PC-9 (cell line): ENCODE results near the gene GRIN3A. TPM values are rescaled to one million over a fixed set of nuclear protein-coding genes. Genes with fewer than 3 reads are reported as not detected.

Experiments
- BruUV-seq: library from RNA; stranded (reverse); fragments of 400-500 nt; replicated peaks from 2 replicates; lab custom pipeline; 2021; lab: Mats Ljungman, UMichigan
- CTCF ChIA-PET: fragments of 300-600 bp; sonication (Branson Sonifier 250); formaldehyde crosslinking; loops from one replicate; lab custom pipeline; 2022; ENCODE audit warnings: antibody characterized with exemption; lab: Charles Lee
- POLR2A ChIA-PET: fragments of 300-600 bp; sonication (Branson Sonifier 250); formaldehyde crosslinking; loops from one replicate; lab custom pipeline; 2022; ENCODE audit warnings: antibody characterized with exemption; ENCODE audit not compliant: unreplicated experiment; lab: Charles Lee
- DNase-seq, 2 experiments: peaks; one replicate each; pipeline versions ENCODE4 v3.0.0 to v3.0.0-alpha.2; 2015 to 2022; ENCODE audit warnings: mixed read lengths in 1 of 2
- H2AFZ ChIP-seq: fragments of 200-600 bp; sonication (generic); 2 replicates; pipeline ENCODE4 v1.8.1; 2017; ENCODE audit warnings: antibody characterized with exemption
- H3F3A ChIP-seq: fragments of 200-600 bp; sonication (generic); 2 replicates; pipeline ENCODE4 v1.8.1; 2017; ENCODE audit warnings: antibody characterized with exemption, mild to moderate bottlenecking, low read depth; ENCODE audit not compliant: insufficient read depth
- H3K27ac ChIP-seq: fragments of 200-600 bp; sonication (generic); 2 replicates; pipeline ENCODE4 v1.6.1; 2016; ENCODE audit warnings: mixed run types
- H3K27me3 ChIP-seq: fragments of 200-600 bp; sonication (generic); 2 replicates; pipeline ENCODE4 v1.6.1; 2016; ENCODE audit warnings: low read depth, mixed run types; ENCODE audit not compliant: insufficient read depth
- H3K36me3 ChIP-seq: fragments of 200-600 bp; sonication (generic); 2 replicates; pipeline ENCODE4 v1.6.1; 2016; ENCODE audit warnings: low read depth, mixed run types
- H3K4me1 ChIP-seq: fragments of 200-600 bp; sonication (generic); replicated peaks from 2 replicates; pipeline ENCODE4 v1.6.1; 2016; ENCODE audit warnings: mixed run types; ENCODE audit not compliant: insufficient read depth
- H3K4me2 ChIP-seq: fragments of 200-600 bp; sonication (generic); 2 replicates; pipeline ENCODE4 v1.6.1; 2017; ENCODE audit warnings: mixed run types
- H3K4me3 ChIP-seq: fragments of 200-600 bp; sonication (generic); 2 replicates; pipeline ENCODE4 v1.6.1; 2016; ENCODE audit warnings: mixed run types
- H3K79me2 ChIP-seq: fragments of 200-600 bp; sonication (generic); 2 replicates; pipeline ENCODE4 v1.6.1; 2017; ENCODE audit warnings: low read depth, mixed run types
- H3K9me2 ChIP-seq: fragments of 200-600 bp; sonication (generic); 2 replicates; pipeline ENCODE4 v1.8.1; 2017; ENCODE audit warnings: mild to moderate bottlenecking; ENCODE audit not compliant: insufficient read depth
- H3K9me3 ChIP-seq: fragments of 200-600 bp; sonication (generic); 2 replicates; pipeline ENCODE4 v1.8.1; 2016; ENCODE audit warnings: low read depth; ENCODE audit not compliant: insufficient read depth
- H4K20me1 ChIP-seq: fragments of 200-600 bp; sonication (generic); 2 replicates; pipeline ENCODE4 v1.8.1; 2017; ENCODE audit not compliant: insufficient read depth
- CTCF ChIP-seq: fragments of 200-600 bp; sonication (generic); conservative IDR thresholded peaks from 2 replicates; pipeline ENCODE4 v1.6.1; 2017; ENCODE audit warnings: mixed run types, antibody characterized with exemption, mild to moderate bottlenecking, moderate library complexity
- EZH2 ChIP-seq: fragments of 200-600 bp; sonication (generic); IDR thresholded peaks from 2 replicates; pipeline ENCODE4 v1.8.0; 2017; ENCODE audit warnings: antibody characterized with exemption, low read depth
- intact Hi-C: fragments of 100-400 bp; cut with micrococcal nuclease; formaldehyde crosslinking; loops from one replicate; pipeline ENCODE4 v1.10.0; 2022; ENCODE audit not compliant: unreplicated experiment
- total RNA-seq: library from RNA; stranded (reverse); gene quantifications from 2 replicates; pipeline ENCODE4 v1.2.3, GENCODE V29; 2021

Gene GRIN3A
- total RNA-seq, 1 experiment from 2014 or later: not detected

- Histone ChIP-seq H3K36me3 (no peaks in the 10 kb centered on the region), H3K9me2 (no peaks in the 10 kb centered on the region), H3K4me2 (no peak overlapping the region), H3K79me2 (no peaks in the 10 kb centered on the region), H2AFZ (no peak overlapping the region), H3K27ac (no peak overlapping the region), H3K27me3 (no peaks in the 10 kb centered on the region), H3K4me3 (no peak overlapping the region), H3F3A (no peaks in the 10 kb centered on the region), H4K20me1 (no peaks in the 10 kb centered on the region), H3K9me3 (no peaks in the 10 kb centered on the region), H3K4me1 (no peaks in the 10 kb centered on the region)
- no peak for DNase-seq
- ChIA-PET CTCF (no interaction called here), POLR2A (no interaction called here)
- no peak for TF ChIP-seq EZH2
- TF ChIP-seq CTCF: no peak
- intact Hi-C loops: no loop called here
- BruUV-seq: no TSS peak
Observed at GRCh38 chr9:101582553-101582952, 155.9 kb downstream of the GRIN3A start.

- Histone ChIP-seq H3K79me2 (no peaks in the 10 kb centered on the region), H3K27ac (no peak overlapping the region), H3K27me3 (no peaks in the 10 kb centered on the region), H2AFZ (no peak overlapping the region), H4K20me1 (no peaks in the 10 kb centered on the region), H3K4me2 (no peak overlapping the region), H3K4me1 (no peaks in the 10 kb centered on the region), H3F3A (no peaks in the 10 kb centered on the region), H3K36me3 (no peaks in the 10 kb centered on the region), H3K4me3 (no peak overlapping the region), H3K9me2 (no peaks in the 10 kb centered on the region; the same call in 1 of the 2 replicates), H3K9me3 (no peaks in the 10 kb centered on the region)
- POLR2A ChIA-PET: no interaction called here
- no peak for DNase-seq
- no TSS peak for BruUV-seq
- intact Hi-C loops: no loop called here
- CTCF ChIA-PET: no interaction called here
- TF ChIP-seq EZH2 (no peak), CTCF (no peak)
Observed at GRCh38 chr9:101579711-101580545, 158.5 kb downstream of the GRIN3A start.

DNA sequence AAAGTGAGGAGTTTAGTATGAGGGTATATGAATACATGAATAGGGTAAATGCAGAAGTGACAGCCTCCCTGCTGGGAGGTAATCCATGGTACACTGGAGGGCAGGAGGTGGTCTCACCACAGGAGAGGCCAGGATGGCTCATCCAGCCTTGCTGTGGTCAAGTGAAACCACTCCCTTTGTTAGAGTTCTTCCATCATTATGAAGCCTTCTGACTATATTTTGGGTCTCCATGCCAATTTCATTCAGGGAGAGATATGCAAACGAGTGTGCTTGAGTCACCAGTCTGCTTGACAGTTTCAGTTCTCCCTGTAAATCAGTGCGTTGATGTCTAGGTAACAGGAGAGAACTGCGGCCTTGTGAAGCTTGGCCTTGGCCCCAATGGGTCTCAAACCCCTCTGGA lies 160.1 kb downstream of the GRIN3A start:
- POLR2A ChIA-PET: no interaction called here
- Histone ChIP-seq H4K20me1 (no peaks in the 10 kb centered on the region), H3K9me3 (no peaks in the 10 kb centered on the region), H3K4me2 (no peak overlapping the region), H3K4me1 (no peaks in the 10 kb centered on the region), H3F3A (no peaks in the 10 kb centered on the region), H3K79me2 (no peaks in the 10 kb centered on the region), H3K27ac (no peak overlapping the region), H2AFZ (no peak overlapping the region), H3K36me3 (no peaks in the 10 kb centered on the region), H3K9me2 (no peaks in the 10 kb centered on the region; the same call in 1 of the 2 replicates), H3K27me3 (no peaks in the 10 kb centered on the region), H3K4me3 (no peak overlapping the region)
- CTCF ChIA-PET: no interaction called here
- no peak for DNase-seq
- TF ChIP-seq CTCF: no peak
- no peak for TF ChIP-seq EZH2
- no TSS peak for BruUV-seq
- intact Hi-C loops: no loop called here
